ENCODE measurements around the gene ZNF546.
"Not testable (repeated sequence)": the region's sequence is repeated elsewhere in the genome, so short reads cannot be mapped to it uniquely, and the experiment has no call there.

The ZNF546 gene

DNA sequence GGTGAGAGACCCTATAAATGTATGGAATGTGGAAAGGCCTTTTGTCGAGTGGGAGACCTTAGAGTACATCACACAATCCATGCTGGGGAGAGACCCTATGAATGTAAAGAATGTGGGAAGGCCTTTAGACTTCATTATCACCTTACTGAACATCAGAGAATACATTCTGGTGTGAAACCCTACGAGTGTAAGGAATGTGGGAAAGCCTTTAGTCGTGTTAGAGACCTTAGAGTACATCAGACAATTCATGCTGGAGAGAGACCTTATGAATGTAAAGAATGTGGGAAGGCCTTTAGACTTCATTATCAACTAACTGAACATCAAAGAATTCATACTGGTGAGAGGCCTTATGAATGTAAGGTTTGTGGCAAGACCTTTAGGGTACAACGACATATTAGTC, 17.1 kb downstream of the ZNF546 start:
- H3K27me3 ChIP-seq (ENCODE audit: control insufficient read depth, insufficient read depth, low read length), result no peaks in the 10 kb centered on the region
- H3K27ac ChIP-seq (ENCODE audit: low read depth, low read length), result no peak overlapping the region
- peaks cover 15% of the 10 kb centered on the region for H3K36me3 ChIP-seq (ENCODE audit: control insufficient read depth, insufficient read depth, low read length)
- no peak overlapping the region for H3K9ac ChIP-seq (ENCODE audit: low read length)
- H3K9me3 ChIP-seq (ENCODE audit: control insufficient read depth, insufficient read depth, low read depth, low read length), result peaks cover 70% of the 10 kb centered on the region
- no peak overlapping the region for H3K4me3 ChIP-seq (ENCODE audit: low read depth, low read length)
- H3K4me1 ChIP-seq (ENCODE audit: control insufficient read depth, insufficient read depth, low read length), result no peaks in the 10 kb centered on the region

DNA sequence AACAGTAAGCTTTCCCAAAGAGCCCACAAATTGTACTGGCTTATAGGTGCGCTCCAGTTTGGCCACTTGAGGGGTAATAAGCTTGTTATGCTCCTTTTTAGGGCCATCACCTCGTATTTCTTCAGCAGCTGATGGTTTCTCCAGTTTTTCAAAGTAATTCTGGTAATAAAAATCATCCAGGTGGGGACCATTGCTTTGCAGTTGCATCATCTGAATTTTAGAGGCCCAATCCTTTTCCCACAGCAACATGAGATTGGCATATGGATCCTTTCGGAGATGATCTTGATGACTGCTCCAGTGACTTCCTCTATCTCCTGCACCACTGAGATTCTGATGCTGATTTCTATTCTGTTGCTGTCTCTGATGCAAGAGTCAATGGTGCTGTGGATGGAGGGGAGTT, 27.1 kb downstream of the ZNF546 start:
- no peak overlapping the region for H3K9ac ChIP-seq (ENCODE audit: low read length)
- H3K4me3 ChIP-seq (ENCODE audit: low read depth, low read length), result no peak overlapping the region
- H3K9me3 ChIP-seq (ENCODE audit: control insufficient read depth, insufficient read depth, low read depth, low read length), result peaks cover 76% of the 10 kb centered on the region
- H3K36me3 ChIP-seq (ENCODE audit: control insufficient read depth, insufficient read depth, low read length), result no peaks in the 10 kb centered on the region; the same call in 1 of the 2 replicates
- no peak overlapping the region for H3K27ac ChIP-seq (ENCODE audit: low read depth, low read length)
- H3K4me1 ChIP-seq (ENCODE audit: control insufficient read depth, insufficient read depth, low read length), result no peaks in the 10 kb centered on the region
- no peaks in the 10 kb centered on the region for H3K27me3 ChIP-seq (ENCODE audit: control insufficient read depth, insufficient read depth, low read length)

DNA sequence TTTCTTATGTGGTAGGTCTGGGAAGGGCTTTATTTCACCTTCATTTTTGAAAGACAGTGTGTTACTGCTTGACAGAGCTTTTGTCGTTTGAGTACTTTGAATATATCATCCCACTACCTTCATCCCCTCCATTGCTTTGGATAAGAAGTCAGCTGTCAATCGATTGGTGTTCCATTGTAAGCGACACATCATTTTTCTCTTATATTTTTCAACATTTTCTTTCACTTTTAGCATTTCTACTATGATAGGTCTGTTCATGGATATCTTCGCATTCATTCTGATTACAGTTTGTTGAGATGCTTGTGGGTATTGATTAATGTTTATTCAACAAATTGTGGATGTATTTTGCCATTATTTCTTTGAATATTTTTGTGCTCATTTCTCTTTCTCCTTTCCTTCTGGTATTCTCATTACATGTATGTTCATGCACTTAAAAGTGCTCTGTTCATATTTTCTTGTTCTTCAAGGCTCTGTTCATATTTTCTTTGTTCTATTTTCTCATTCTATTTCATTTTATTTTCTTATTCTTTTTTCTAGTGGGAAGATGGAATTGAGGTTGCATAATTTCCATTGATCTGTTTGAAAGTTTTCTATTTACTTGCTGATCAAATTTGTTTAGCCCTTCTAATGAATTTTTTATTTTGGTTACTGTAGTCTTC, 29.2 kb downstream of the ZNF546 start:
- H3K27me3 ChIP-seq (ENCODE audit: control insufficient read depth, insufficient read depth, low read length), result no peaks in the 10 kb centered on the region
- peaks cover 79% of the 10 kb centered on the region for H3K9me3 ChIP-seq (ENCODE audit: control insufficient read depth, insufficient read depth, low read depth, low read length)
- H3K36me3 ChIP-seq (ENCODE audit: control insufficient read depth, insufficient read depth, low read length), result no peaks in the 10 kb centered on the region; the same call in 1 of the 2 replicates
- H3K4me3 ChIP-seq (ENCODE audit: low read depth, low read length), result no peak overlapping the region
- no peak overlapping the region for H3K9ac ChIP-seq (ENCODE audit: low read length)
- no peaks in the 10 kb centered on the region for H3K4me1 ChIP-seq (ENCODE audit: control insufficient read depth, insufficient read depth, low read length)
- no peak overlapping the region for H3K27ac ChIP-seq (ENCODE audit: low read depth, low read length)

DNA sequence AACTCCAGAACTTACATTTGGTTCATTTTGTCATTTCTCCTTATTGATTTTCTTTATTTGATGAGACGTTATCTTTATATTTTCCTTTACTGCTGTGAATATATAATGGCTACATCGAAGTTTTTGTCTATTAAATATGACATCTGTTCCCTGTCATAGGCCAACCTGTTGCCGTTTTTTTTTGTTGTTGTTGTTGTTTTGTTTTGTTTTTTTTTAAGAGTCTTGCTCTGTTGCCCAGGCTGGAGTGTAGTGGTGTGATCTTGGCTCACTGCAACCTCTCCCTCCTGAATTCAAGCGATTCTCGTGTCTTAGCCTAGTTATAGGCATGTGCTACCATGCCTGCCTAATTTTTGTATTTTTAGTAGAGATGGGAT, 29.7 kb downstream of the ZNF546 start:
- H3K27me3 ChIP-seq (ENCODE audit: control insufficient read depth, insufficient read depth, low read length), result no peaks in the 10 kb centered on the region

DNA sequence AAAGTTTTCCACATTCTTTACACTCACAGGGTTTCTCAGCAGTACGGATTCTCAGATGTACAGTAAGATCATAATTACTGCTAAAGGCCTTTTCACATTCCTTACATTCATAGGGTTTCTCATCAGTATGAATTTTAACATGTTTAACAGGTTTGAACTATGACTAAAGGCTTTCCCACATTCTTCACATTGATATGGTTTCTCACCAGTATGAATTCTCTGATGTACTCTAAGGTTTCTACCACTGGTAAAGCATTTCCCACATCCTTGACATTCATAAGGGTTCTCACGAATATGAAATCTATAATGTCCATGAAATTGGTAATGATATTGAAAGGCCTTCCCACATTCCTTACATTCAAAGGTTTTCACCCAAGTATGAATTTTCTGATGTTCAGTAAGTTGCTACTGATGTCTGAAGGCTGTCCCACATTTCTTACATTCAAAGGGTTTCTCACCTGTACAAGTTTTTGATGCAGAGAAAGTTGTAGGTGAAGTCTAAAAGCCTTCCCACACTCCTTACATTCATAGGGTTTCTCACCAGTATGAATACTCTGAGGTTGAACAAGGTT, 37.2 kb downstream of the ZNF546 start:
- Histone ChIP-seq H3K4me3 (ENCODE audit: low read depth, low read length) (no peak overlapping the region), H3K27me3 (ENCODE audit: control insufficient read depth, insufficient read depth, low read length) (no peaks in the 10 kb centered on the region), H3K9ac (ENCODE audit: low read length) (no peak overlapping the region), H3K36me3 (ENCODE audit: control insufficient read depth, insufficient read depth, low read length) (peaks cover 17% of the 10 kb centered on the region), H3K27ac (ENCODE audit: low read depth, low read length) (no peak overlapping the region), H3K9me3 (ENCODE audit: control insufficient read depth, insufficient read depth, low read depth, low read length) (peaks cover 80% of the 10 kb centered on the region), H3K4me1 (ENCODE audit: control insufficient read depth, insufficient read depth, low read length) (no peaks in the 10 kb centered on the region)

More for the DNA sequence above, 29.7 kb downstream of the ZNF546 start:
- Histone ChIP-seq H3K9me3 (ENCODE audit: control insufficient read depth, insufficient read depth, low read depth, low read length) (peaks cover 82% of the 10 kb centered on the region), H3K36me3 (ENCODE audit: control insufficient read depth, insufficient read depth, low read length) (no peaks in the 10 kb centered on the region; the same call in 1 of the 2 replicates), H3K4me1 (ENCODE audit: control insufficient read depth, insufficient read depth, low read length) (no peaks in the 10 kb centered on the region), H3K4me3 (ENCODE audit: low read depth, low read length) (no peak overlapping the region), H3K27ac (ENCODE audit: low read depth, low read length) (no peak overlapping the region), H3K9ac (ENCODE audit: low read length) (no peak overlapping the region)

DNA sequence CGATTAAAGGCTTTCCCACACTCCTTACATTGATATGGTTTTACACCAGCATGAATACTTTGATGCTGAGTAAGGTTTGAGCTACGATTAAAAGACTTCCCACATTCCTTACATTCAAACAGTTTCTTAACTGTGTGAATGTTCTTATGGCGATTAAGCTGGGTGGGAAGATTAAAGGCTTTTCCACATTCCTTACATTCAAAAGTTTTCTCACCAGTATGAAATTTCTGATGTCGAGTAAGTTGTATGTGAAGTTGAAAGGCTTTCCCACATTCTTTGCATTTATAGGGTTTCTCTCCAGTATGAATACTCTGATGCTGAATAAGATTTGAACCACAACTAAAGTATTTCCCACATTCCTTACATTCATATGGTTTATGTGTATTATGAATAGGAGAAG, 39.1 kb downstream of the ZNF546 start:
- H3K4me1 ChIP-seq (ENCODE audit: control insufficient read depth, insufficient read depth, low read length), result no peaks in the 10 kb centered on the region
- H3K27me3 ChIP-seq (ENCODE audit: control insufficient read depth, insufficient read depth, low read length), result no peaks in the 10 kb centered on the region
- no peak overlapping the region for H3K4me3 ChIP-seq (ENCODE audit: low read depth, low read length)
- peaks cover 17% of the 10 kb centered on the region for H3K36me3 ChIP-seq (ENCODE audit: control insufficient read depth, insufficient read depth, low read length)
- H3K9ac ChIP-seq (ENCODE audit: low read length), result no peak overlapping the region
- peaks cover 64% of the 10 kb centered on the region for H3K9me3 ChIP-seq (ENCODE audit: control insufficient read depth, insufficient read depth, low read depth, low read length)
- H3K27ac ChIP-seq (ENCODE audit: low read depth, low read length), result no peak overlapping the region

DNA sequence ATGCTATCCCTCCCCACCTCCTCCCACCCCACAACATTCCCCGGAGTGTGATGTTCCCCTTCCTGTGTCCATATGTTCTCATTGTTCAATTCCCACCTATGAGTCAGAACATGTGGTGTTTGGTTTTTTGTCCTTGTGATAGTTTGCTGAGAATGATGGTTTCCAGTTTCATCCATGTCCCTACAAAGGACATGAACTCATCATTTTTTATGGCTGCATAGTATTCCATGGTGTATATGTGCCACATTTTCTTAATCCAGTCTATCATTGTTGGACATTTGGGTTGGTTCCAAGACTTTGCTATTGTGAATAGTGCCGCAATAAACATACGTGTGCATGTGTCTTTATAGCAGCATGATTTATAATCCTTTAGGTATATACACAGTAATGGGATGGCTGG, 41.2 kb downstream of the ZNF546 start:
- H3K4me1 ChIP-seq (ENCODE audit: control insufficient read depth, insufficient read depth, low read length); H3K27me3 ChIP-seq (ENCODE audit: control insufficient read depth, insufficient read depth, low read length); H3K4me3 ChIP-seq (ENCODE audit: low read depth, low read length); H3K9ac ChIP-seq (ENCODE audit: low read length); H3K27ac ChIP-seq (ENCODE audit: low read depth, low read length): not testable (repeated sequence)
- peaks cover 46% of the 10 kb centered on the region for H3K9me3 ChIP-seq (ENCODE audit: control insufficient read depth, insufficient read depth, low read depth, low read length)
- H3K36me3 ChIP-seq (ENCODE audit: control insufficient read depth, insufficient read depth, low read length), result peaks cover 17% of the 10 kb centered on the region

DNA sequence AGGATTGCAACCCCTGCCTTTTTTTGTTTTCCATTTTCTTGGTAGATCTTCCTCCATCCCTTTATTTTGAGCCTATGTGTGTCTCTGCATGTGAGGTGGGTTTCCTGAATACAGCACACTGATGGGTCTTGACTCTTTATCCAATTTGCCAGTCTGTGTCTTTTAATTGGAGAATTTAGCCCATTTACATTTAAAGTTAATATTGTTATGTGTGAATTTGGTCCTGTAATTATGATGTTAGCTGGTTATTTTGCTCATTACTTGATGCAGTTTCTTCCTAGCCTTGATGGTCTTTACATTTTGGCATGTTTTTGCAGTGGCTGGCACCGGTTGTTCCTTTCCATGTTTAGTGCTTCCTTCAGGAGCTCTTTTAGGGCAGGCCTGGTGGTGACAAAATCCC, 44.9 kb downstream of the ZNF546 start:
- Histone ChIP-seq H3K9me3 (ENCODE audit: control insufficient read depth, insufficient read depth, low read depth, low read length) (peaks cover 40% of the 10 kb centered on the region), H3K36me3 (ENCODE audit: control insufficient read depth, insufficient read depth, low read length) (peaks cover 33% of the 10 kb centered on the region)

DNA sequence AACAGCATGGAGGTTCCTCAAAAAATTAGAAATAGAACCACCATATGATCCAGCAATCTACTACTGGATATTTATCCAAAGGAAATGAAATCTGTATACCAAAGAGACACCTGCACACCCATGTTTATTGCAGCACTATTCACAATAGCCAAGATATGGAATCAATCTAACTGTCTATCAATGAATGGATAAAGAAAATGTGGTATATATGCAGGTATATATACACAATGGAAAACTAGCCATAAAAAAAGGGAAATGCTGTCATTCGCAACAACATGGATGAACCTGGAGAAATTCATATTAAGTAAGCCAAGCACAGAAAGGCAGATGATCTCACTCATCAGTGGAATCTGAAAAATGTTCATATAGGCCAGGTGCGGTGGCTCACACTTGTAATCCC, 56.6 kb downstream of the ZNF546 start:
- H3K27me3 ChIP-seq (ENCODE audit: control insufficient read depth, insufficient read depth, low read length), result no peaks in the 10 kb centered on the region
- H3K27ac ChIP-seq (ENCODE audit: low read depth, low read length), result no peak overlapping the region
- peaks cover 41% of the 10 kb centered on the region for H3K9me3 ChIP-seq (ENCODE audit: control insufficient read depth, insufficient read depth, low read depth, low read length)
- H3K9ac ChIP-seq (ENCODE audit: low read length), result no peak overlapping the region
- peaks cover 11% of the 10 kb centered on the region for H3K36me3 ChIP-seq (ENCODE audit: control insufficient read depth, insufficient read depth, low read length)
- H3K4me1 ChIP-seq (ENCODE audit: control insufficient read depth, insufficient read depth, low read length), result no peaks in the 10 kb centered on the region
- H3K4me3 ChIP-seq (ENCODE audit: low read depth, low read length), result no peak overlapping the region

More for the DNA sequence above, 44.9 kb downstream of the ZNF546 start:
- not testable (repeated sequence) for H3K4me1 ChIP-seq (ENCODE audit: control insufficient read depth, insufficient read depth, low read length); H3K9ac ChIP-seq (ENCODE audit: low read length); H3K4me3 ChIP-seq (ENCODE audit: low read depth, low read length); H3K27ac ChIP-seq (ENCODE audit: low read depth, low read length); H3K27me3 ChIP-seq (ENCODE audit: control insufficient read depth, insufficient read depth, low read length)

DNA sequence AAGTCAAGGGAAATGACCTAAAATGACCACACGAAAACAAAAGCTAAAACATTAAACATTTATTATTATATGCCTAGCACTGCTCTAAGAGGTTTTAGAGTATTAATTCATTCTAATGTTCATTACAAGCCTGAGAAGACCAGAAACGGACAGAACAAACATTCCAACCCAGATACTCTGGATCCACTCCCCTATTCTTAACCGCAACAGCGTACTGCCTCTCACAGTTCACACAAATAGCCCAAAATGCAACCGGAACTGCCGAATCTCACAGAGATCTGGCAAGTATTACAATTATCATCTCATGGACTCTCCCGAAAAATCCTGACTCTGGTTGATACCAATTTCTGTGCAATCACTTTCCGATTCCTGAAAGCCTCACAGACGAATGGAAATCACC, 57.8 kb downstream of the ZNF546 start:
- H3K4me3 ChIP-seq (ENCODE audit: low read depth, low read length), result peak overlapping the region; percentile 85
- H3K4me1 ChIP-seq (ENCODE audit: control insufficient read depth, insufficient read depth, low read length), result no peaks in the 10 kb centered on the region
- no peaks in the 10 kb centered on the region for H3K27me3 ChIP-seq (ENCODE audit: control insufficient read depth, insufficient read depth, low read length)
- peaks cover 37% of the 10 kb centered on the region for H3K9me3 ChIP-seq (ENCODE audit: control insufficient read depth, insufficient read depth, low read depth, low read length)
- peaks cover 6% of the 10 kb centered on the region; the same call in 1 of the 2 replicates for H3K36me3 ChIP-seq (ENCODE audit: control insufficient read depth, insufficient read depth, low read length)
- no peak overlapping the region for H3K9ac ChIP-seq (ENCODE audit: low read length)
- no peak overlapping the region for H3K27ac ChIP-seq (ENCODE audit: low read depth, low read length)

DNA sequence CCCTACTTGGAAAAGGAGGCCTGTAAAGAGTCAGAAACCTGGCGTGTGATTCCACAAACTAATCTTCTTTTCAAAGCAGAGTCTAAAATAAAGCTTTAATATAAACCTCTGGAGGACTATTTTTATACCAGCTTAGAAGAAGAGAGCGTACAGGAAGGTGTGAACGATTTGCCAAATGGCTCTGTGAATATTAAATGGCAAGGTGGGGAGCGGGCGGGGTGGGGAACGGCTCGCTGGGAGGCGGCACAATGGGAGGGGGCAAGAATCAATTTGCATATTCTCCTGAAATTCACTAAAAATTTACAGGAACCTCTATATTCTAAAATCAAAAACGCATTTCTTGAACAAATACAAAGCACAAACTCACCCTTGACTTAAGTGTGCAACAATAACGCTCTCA, 58.2 kb downstream of the ZNF546 start:
- H3K9ac ChIP-seq (ENCODE audit: low read length), result peak overlapping the region; percentile 87
- H3K27ac ChIP-seq (ENCODE audit: low read depth, low read length), result no peak overlapping the region
- H3K4me1 ChIP-seq (ENCODE audit: control insufficient read depth, insufficient read depth, low read length), result no peaks in the 10 kb centered on the region
- peaks cover 6% of the 10 kb centered on the region; the same call in 1 of the 2 replicates for H3K36me3 ChIP-seq (ENCODE audit: control insufficient read depth, insufficient read depth, low read length)
- peaks cover 39% of the 10 kb centered on the region for H3K9me3 ChIP-seq (ENCODE audit: control insufficient read depth, insufficient read depth, low read depth, low read length)
- H3K4me3 ChIP-seq (ENCODE audit: low read depth, low read length), result peak overlapping the region; percentile 85
- H3K27me3 ChIP-seq (ENCODE audit: control insufficient read depth, insufficient read depth, low read length), result no peaks in the 10 kb centered on the region

Measured in HUES6 (cell line).